Endothelial cell of coronary artery (primary cell): Measurements from ENCODE around the gene PRR3. TPM values are rescaled to one million over a fixed set of nuclear protein-coding genes. Genes with fewer than 3 reads are reported as not detected.

Source experiments
- total RNA-seq: library from RNA; depleted of rRNA; stranded (reverse); fragments of >200 nt; gene quantifications from 2 replicates; pipeline ENCODE4 v1.2.3, GENCODE V29; 2014

PRR3 gene
- 3.6 and 3.8 TPM in 2 replicates for total RNA-seq

GRCh38 chr6:30556906-30557682, at the start of gene PRR3:
Gene PRR3, plus strand, starts transcription at chr6:30557295. Its CDS starts 50 bp downstream, at chr6:30557345.

GRCh38 chr6:30556066-30556905, 809 bp upstream of the PRR3 start, which contains the start of gene GNL1:
Gene GNL1, minus strand, starts transcription at chr6:30556489. Its CDS starts 286 bp downstream, at chr6:30556203.

GRCh38 chr6:30571075-30571761, 14.1 kb downstream of the PRR3 start, which contains the start of gene ABCF1:
Gene ABCF1, plus strand, starts transcription at chr6:30571442. Its CDS starts 46 bp downstream, at chr6:30571488.

Other genes starting within 250 kb of the PRR3 start
- 7.3 and 7.6 TPM in 2 replicates for gene TRIM39, start 230.4 kb upstream of the PRR3 start, total RNA-seq
- gene RPP21, start 212.1 kb upstream of the PRR3 start, total RNA-seq: 23.8 and 33.0 TPM in 2 replicates
- gene HLA-E, start 67.8 kb upstream of the PRR3 start, total RNA-seq: 353 and 390 TPM in 2 replicates
- 42.6 and 48.7 TPM in 2 replicates for gene GNL1, start 806 bp upstream of the PRR3 start, total RNA-seq
- 48.6 and 48.8 TPM in 2 replicates for gene ABCF1, start 14.1 kb downstream of the PRR3 start, total RNA-seq
- gene PPP1R10, start 59.9 kb downstream of the PRR3 start, total RNA-seq: 9.6 and 14.0 TPM in 2 replicates
- 31.5 and 31.6 TPM in 2 replicates for gene MRPS18B, start 60.5 kb downstream of the PRR3 start, total RNA-seq
- 3.0 and 3.1 TPM in 2 replicates for gene ATAT1, start 69.6 kb downstream of the PRR3 start, total RNA-seq
- 1.6 and 2.8 TPM in 2 replicates for gene C6orf136, start 89.8 kb downstream of the PRR3 start, total RNA-seq
- 36.8 and 41.7 TPM in 2 replicates for gene DHX16, start 115.7 kb downstream of the PRR3 start, total RNA-seq
- gene PPP1R18, start 129.3 kb downstream of the PRR3 start, total RNA-seq: 55.8 and 62.1 TPM in 2 replicates
- 1.4 TPM in 2 replicates for gene NRM, start 133.7 kb downstream of the PRR3 start, total RNA-seq
- 6.3 and 7.2 TPM in 2 replicates for gene MDC1, start 160.0 kb downstream of the PRR3 start, total RNA-seq
- 474 and 495 TPM in 2 replicates for gene TUBB, start 163.1 kb downstream of the PRR3 start, total RNA-seq
- 48.8 and 110 TPM in 2 replicates for gene FLOT1, start 185.4 kb downstream of the PRR3 start, total RNA-seq
- 76.0 and 82.1 TPM in 2 replicates for gene IER3, start 187.3 kb downstream of the PRR3 start, total RNA-seq